Measurements from ENCODE around the gene ZNF550.

Gene ZNF550

DNA sequence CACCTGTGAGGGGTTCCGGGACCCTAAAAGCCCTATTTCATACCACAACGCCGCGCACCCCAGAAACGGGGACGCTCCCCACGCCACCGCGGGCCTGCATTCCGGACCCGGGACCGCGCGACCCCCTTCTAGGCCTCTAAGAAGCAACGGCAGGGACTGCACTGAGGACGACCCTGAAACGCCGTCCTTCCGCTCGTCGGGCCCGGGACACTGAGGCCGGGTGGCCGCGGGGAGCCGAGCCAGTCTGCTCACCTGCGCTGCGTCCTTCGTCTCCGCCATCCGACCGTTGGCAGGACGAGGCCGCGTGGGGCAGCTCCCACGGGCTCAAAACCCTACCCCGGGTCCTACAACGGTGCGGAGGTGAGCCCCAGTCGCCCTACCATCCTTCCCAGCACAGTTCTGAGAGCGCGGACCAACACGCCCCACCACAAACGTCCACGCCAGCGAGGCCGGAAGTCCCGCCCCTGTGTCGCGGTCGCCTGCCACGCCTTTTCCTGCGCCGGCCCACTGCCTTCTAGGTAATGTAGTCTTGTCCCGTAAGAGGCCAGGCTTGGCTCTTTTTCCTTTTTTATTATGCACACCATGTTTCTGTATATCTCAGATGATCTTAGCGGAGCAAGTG, at the start of gene ZNF550:
Gene ZNF550, minus strand, starts transcription at position 460 of the 622 bp plus-strand sequence. Its CDS starts 181 bp downstream, at position 279.
- Histone ChIP-seq H3K9me3 (ENCODE audit: control insufficient read depth, low read length) (no peaks in the 10 kb centered on the region), H3K4me1 (ENCODE audit: control insufficient read depth, insufficient read depth, low read length) (peaks cover 10% of the 10 kb centered on the region), H3K36me3 (ENCODE audit: control insufficient read depth, insufficient read depth, low read length) (peaks cover 9% of the 10 kb centered on the region), H3K9ac (ENCODE audit: low read length) (peak within 1 kb of the TSS; percentile 62), H3K4me3 (ENCODE audit: low read length) (peak within 1 kb of the TSS; percentile 49), H3K27me3 (ENCODE audit: control insufficient read depth, insufficient read depth, low read length) (no peaks in the 10 kb centered on the region)

DNA sequence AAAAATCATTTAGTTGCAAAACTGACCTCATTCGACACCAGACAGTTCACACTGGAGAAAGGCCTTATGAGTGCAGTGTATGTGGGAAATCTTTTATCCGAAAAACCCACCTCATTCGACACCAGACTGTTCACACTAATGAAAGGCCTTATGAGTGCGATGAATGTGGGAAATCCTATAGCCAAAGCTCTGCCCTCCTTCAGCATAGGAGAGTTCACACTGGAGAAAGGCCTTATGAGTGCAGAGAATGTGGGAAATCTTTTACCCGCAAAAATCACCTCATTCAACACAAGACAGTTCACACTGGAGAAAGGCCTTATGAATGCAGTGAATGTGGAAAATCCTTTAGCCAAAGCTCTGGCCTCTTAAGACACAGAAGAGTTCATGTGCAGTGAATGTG, 47.3 kb upstream of the ZNF550 start:
- Histone ChIP-seq H3K4me3 (ENCODE audit: low read length) (no peak overlapping the region), H3K36me3 (ENCODE audit: control insufficient read depth, insufficient read depth, low read length) (no peaks in the 10 kb centered on the region), H3K9ac (ENCODE audit: low read length) (no peak overlapping the region), H3K9me3 (ENCODE audit: control insufficient read depth, low read length) (no peaks in the 10 kb centered on the region), H3K4me1 (ENCODE audit: control insufficient read depth, insufficient read depth, low read length) (no peaks in the 10 kb centered on the region), H3K27me3 (ENCODE audit: control insufficient read depth, insufficient read depth, low read length) (no peaks in the 10 kb centered on the region)

DNA sequence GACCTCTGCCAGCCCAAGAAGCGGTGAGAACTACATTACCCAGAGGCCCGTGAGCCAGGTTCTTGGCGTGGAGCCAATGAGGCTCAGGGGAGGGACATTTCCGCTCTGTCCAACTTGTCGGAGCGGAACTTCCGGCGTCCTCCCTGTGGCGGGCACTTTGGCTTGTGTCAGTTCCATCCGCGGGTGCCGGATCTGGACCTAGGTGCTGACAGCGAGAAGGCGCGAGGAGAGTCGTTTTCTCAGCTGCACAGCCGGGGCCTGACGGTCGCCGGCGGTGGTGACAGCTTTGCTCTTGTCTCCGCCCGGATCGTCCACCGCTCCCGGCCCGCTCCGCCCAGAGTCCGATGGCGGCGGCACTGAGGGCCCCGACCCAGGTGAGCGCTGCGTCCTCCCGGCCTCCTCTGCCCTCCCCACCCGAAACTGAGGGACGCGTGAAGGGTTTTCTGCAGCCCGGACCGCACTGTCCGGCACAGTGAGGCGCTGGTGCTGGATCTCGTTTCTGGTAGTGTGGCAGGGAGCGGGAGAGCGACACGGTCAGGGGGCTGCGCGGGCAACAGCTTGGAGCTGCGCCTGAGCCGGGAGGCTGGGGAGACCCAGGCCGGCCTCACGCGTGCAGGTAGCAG, 40.2 kb upstream of the ZNF550 start, which contains the start of gene ZNF530:
Gene ZNF530, plus strand, starts transcription at position 125 of the 623 bp plus-strand sequence. CDS start 4,461 bp downstream, outside the sequence.
- Histone ChIP-seq H3K9ac (ENCODE audit: low read length) (peak within 1 kb of the TSS; percentile 60), H3K9me3 (ENCODE audit: control insufficient read depth, low read length) (no peaks in the 10 kb centered on the region), H3K27me3 (ENCODE audit: control insufficient read depth, insufficient read depth, low read length) (no peaks in the 10 kb centered on the region), H3K4me1 (ENCODE audit: control insufficient read depth, insufficient read depth, low read length) (peaks cover 11% of the 10 kb centered on the region), H3K36me3 (ENCODE audit: control insufficient read depth, insufficient read depth, low read length) (no peaks in the 10 kb centered on the region), H3K4me3 (ENCODE audit: low read length) (peak within 1 kb of the TSS; percentile 20)

DNA sequence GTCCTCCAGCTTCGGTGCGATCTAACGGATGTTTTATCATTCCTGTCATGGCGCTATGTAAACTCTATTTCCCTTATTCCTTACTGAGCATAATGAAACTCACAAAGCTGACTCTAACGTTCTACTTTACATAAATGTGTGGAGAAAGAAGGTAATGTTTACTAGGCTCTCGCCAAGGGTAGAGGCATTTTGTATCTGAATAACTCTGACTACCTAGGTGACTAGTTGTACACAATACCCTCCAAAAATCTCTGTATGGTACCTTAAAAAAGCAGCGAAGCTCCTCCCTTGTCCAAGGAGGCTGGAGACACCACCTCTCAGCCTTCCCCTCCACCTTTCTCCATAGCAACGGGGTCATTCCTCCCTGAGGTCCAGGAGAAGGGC, 39.7 kb upstream of the ZNF550 start:
- Histone ChIP-seq H3K4me1 (ENCODE audit: control insufficient read depth, insufficient read depth, low read length) (peaks cover 11% of the 10 kb centered on the region), H3K36me3 (ENCODE audit: control insufficient read depth, insufficient read depth, low read length) (no peaks in the 10 kb centered on the region), H3K9ac (ENCODE audit: low read length) (peak overlapping the region; percentile 60), H3K4me3 (ENCODE audit: low read length) (peak overlapping the region; percentile 20), H3K9me3 (ENCODE audit: control insufficient read depth, low read length) (no peaks in the 10 kb centered on the region), H3K27me3 (ENCODE audit: control insufficient read depth, insufficient read depth, low read length) (no peaks in the 10 kb centered on the region)

DNA sequence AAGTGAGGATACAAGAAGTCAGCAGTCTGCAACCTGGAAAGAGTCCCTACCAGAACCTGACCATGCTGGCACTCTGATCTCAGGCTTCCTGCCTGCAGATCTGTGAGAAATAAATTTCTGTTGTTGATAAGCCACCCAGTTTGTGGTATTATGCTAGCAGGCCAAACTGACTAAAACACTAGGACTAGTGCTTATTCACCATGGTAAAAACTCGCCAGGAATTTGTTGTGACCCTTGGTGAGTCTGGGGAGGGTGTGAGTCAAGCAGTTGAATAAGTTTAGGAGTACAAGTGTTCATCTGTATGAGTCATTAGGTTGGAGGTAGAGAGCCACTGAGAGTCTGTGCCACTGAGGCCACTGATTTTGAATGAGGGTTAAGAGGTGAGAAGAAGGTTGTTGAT, 27.9 kb upstream of the ZNF550 start:
- H3K27me3 ChIP-seq (ENCODE audit: control insufficient read depth, insufficient read depth, low read length): no peaks in the 10 kb centered on the region
- H3K9me3 ChIP-seq (ENCODE audit: control insufficient read depth, low read length): peaks cover 13% of the 10 kb centered on the region
- no peak overlapping the region for H3K9ac ChIP-seq (ENCODE audit: low read length)
- no peaks in the 10 kb centered on the region for H3K36me3 ChIP-seq (ENCODE audit: control insufficient read depth, insufficient read depth, low read length)
- H3K4me3 ChIP-seq (ENCODE audit: low read length): no peak overlapping the region
- H3K4me1 ChIP-seq (ENCODE audit: control insufficient read depth, insufficient read depth, low read length): peaks cover 6% of the 10 kb centered on the region

DNA sequence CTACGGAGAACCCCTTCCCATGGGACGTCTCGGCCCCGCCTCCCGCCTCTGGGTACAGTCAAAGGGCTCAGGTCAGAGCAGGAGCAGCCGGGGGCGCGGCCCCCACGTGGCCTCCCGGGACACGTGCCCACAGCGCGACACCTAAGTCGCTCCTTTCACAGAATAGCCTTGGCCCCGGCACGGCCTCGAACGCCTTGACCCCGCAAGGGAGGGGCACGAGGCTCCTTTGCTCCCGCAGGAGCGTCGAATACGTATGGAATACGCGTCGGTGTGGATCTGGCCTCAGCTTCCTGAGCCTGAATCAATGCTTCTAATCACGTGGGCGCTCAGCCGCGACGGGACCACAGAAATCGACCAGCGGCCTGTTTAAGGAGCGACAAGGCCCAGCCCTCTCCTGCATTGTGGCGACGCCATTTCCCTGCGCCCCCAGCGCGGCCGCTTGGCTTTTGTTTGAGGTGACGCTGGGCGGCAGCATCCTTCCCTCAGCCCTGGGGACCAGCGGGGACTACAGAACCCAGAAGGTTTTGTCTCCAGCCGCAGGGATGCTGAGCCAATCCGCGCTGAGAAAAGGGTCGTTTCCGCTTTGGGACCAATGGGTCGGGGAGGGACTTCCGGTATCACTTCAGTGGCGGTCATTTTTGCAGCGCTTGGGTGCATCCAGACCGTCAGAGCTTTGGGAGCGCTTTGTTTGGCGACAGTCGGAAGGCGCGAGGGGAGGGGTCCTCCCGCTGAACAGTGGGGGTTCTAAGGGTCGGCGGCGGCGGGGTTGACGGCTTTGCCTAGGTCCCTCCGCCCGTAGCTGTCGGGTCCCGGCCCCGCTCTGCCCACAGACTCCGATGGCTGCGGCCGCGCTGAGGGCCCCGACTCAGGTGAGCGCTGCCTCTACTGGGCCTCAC, 24.1 kb upstream of the ZNF550 start, which contains the start of gene ZIK1:
Gene ZIK1, plus strand, starts transcription at position 625 of the 896 bp plus-strand sequence. Its CDS starts 212 bp downstream, at position 837.
- Histone ChIP-seq H3K4me3 (ENCODE audit: low read length) (peak within 1 kb of the TSS; percentile 40), H3K9ac (ENCODE audit: low read length) (peak within 1 kb of the TSS; percentile 42), H3K36me3 (ENCODE audit: control insufficient read depth, insufficient read depth, low read length) (no peaks in the 10 kb centered on the region), H3K27me3 (ENCODE audit: control insufficient read depth, insufficient read depth, low read length) (no peaks in the 10 kb centered on the region), H3K4me1 (ENCODE audit: control insufficient read depth, insufficient read depth, low read length) (peaks cover 6% of the 10 kb centered on the region), H3K9me3 (ENCODE audit: control insufficient read depth, low read length) (no peaks in the 10 kb centered on the region)

DNA sequence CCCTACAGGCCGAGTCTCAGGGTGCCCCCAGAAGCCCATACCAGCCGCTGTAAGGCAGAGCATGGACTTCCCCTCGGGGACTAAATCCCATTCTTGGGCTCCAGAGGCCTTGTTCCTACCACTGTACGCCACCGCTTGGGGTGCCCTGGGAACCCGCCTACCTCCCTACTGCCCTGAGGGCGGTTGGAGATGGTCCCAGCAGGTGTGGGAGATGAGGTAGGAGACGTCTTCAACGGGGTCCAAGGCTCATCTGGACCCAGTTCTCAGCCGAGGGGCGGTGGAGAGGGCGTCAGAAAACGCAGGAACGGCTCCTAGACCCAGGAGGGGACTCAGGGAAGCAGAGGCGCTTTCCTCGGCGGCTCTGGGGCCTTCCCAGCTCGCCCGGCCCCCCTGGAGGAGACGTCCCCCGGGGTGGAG, 23.4 kb upstream of the ZNF550 start:
- Histone ChIP-seq H3K4me1 (ENCODE audit: control insufficient read depth, insufficient read depth, low read length) (peaks cover 7% of the 10 kb centered on the region), H3K9me3 (ENCODE audit: control insufficient read depth, low read length) (no peaks in the 10 kb centered on the region), H3K4me3 (ENCODE audit: low read length) (peak overlapping the region; percentile 40), H3K27me3 (ENCODE audit: control insufficient read depth, insufficient read depth, low read length) (no peaks in the 10 kb centered on the region), H3K9ac (ENCODE audit: low read length) (no peak overlapping the region), H3K36me3 (ENCODE audit: control insufficient read depth, insufficient read depth, low read length) (no peaks in the 10 kb centered on the region)

DNA sequence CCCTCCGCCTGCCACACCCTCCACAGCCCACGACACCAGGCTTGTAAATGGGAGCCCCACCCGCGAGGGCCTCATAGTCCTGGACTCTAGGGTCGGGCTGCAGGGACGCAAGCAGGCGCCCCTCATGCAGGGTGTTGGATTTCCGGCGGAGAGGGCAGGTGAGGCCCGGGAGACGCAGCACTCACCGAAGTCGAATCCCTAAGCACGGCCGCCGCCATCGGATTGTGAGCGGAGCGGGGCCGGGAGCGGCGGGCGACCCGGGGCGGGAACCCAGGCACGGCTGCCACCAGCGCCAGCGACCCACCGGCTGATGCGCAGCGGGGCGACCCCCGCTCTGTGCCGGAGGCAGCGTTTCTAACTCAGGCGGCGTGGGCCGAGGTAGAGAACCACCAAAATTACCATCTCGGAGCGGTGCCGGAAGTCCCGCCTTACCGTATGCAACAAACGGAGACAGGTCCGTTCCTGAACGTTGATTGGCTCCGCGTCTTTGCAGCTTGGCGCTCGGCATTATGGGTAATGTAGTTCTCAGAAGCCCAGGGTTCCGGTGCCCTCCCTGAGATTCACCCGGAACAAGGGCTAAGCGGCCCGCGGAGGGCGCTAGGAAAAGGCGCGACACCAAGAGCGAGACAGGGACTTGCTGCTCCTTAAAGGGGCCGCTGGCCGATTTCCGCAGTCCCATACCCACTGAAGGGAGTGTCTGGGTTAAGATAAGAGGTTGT, 19.0 kb upstream of the ZNF550 start, which contains the start of gene ZNF416:
Gene ZNF416, minus strand, starts transcription at position 425 of the 719 bp plus-strand sequence. Its CDS starts 207 bp downstream, at position 218.
- H3K9ac ChIP-seq (ENCODE audit: low read length): peak within 1 kb of the TSS; percentile 82
- H3K27me3 ChIP-seq (ENCODE audit: control insufficient read depth, insufficient read depth, low read length): no peaks in the 10 kb centered on the region
- no peaks in the 10 kb centered on the region for H3K36me3 ChIP-seq (ENCODE audit: control insufficient read depth, insufficient read depth, low read length)
- H3K4me1 ChIP-seq (ENCODE audit: control insufficient read depth, insufficient read depth, low read length): peaks cover 13% of the 10 kb centered on the region
- H3K9me3 ChIP-seq (ENCODE audit: control insufficient read depth, low read length): peaks cover 23% of the 10 kb centered on the region
- H3K4me3 ChIP-seq (ENCODE audit: low read length): peak within 1 kb of the TSS; percentile 73

DNA sequence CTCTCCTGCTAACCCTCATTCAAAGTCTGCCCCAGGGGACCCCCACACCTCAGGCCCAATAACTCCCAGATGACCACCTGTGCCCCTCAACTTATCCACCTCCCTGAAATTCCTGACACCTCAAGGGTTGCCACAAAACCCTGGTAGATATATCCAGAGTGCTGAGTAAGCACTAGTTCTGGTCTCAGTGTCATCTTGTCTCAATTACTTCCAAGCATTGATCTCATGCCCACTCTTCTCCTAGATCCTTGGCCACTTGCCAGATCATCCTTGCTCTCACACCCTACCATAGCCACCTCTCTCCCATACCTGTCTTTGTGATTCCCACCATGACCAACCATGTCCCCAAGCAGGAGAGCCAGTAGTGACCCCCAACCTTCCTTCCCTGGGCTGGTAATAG, 17.0 kb upstream of the ZNF550 start:
- peaks cover 9% of the 10 kb centered on the region for H3K4me1 ChIP-seq (ENCODE audit: control insufficient read depth, insufficient read depth, low read length)
- H3K36me3 ChIP-seq (ENCODE audit: control insufficient read depth, insufficient read depth, low read length): peaks cover 13% of the 10 kb centered on the region
- H3K9ac ChIP-seq (ENCODE audit: low read length): no peak overlapping the region
- peaks cover 42% of the 10 kb centered on the region for H3K9me3 ChIP-seq (ENCODE audit: control insufficient read depth, low read length)
- no peak overlapping the region for H3K4me3 ChIP-seq (ENCODE audit: low read length)
- H3K27me3 ChIP-seq (ENCODE audit: control insufficient read depth, insufficient read depth, low read length): no peaks in the 10 kb centered on the region

DNA sequence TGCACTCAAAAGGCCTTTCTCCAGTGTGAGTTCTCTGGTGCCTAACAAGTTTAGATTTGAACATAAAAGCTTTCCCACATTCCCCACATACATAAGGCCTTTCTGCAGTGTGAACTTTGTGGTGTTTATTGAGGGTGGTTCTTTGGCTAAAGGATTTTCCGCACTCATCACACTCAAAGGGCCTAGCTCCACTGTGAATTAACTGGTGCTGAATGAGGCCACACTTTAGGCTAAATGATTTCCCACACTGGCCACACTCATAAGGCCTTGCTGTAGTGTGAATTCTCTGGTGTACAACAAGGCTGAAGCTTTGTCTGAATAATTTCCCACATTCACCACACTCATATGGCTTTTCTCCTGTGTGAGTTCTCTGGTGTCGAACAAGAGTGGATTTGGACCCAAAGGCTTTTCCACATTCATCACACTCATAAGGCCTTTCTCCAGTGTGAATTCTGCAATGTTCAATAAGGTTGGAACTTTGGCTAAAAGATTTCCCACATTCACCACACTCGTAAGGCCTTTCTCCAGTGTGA, 12.8 kb upstream of the ZNF550 start:
- Histone ChIP-seq H3K4me1 (ENCODE audit: control insufficient read depth, insufficient read depth, low read length) (peaks cover under 1% of the 10 kb centered on the region), H3K27me3 (ENCODE audit: control insufficient read depth, insufficient read depth, low read length) (no peaks in the 10 kb centered on the region), H3K36me3 (ENCODE audit: control insufficient read depth, insufficient read depth, low read length) (peaks cover 14% of the 10 kb centered on the region), H3K9me3 (ENCODE audit: control insufficient read depth, low read length) (peaks cover 54% of the 10 kb centered on the region), H3K4me3 (ENCODE audit: low read length) (peak overlapping the region; percentile 12), H3K9ac (ENCODE audit: low read length) (no peak overlapping the region)

DNA sequence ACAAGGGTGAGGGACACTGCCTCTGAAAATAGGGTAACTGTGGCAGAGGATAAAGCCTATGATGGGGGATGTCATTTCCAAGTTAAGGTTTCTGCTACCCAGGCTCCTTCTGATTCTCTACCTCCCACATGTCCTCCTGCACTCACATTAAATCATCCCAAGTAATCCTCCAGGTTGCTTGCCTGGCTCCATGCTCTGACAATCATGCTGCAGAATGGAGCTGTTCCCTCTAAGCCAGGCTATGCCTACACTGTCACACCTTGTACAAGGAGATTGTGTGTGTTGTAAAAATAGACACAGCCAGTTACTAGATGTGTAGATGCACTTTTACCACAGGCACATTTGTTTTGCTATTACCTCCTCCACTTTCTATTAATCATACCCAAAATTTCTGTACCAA, 11.0 kb upstream of the ZNF550 start:
- Histone ChIP-seq H3K4me1 (ENCODE audit: control insufficient read depth, insufficient read depth, low read length) (no peaks in the 10 kb centered on the region), H3K9me3 (ENCODE audit: control insufficient read depth, low read length) (peaks cover 59% of the 10 kb centered on the region), H3K4me3 (ENCODE audit: low read length) (no peak overlapping the region), H3K36me3 (ENCODE audit: control insufficient read depth, insufficient read depth, low read length) (peaks cover 14% of the 10 kb centered on the region), H3K9ac (ENCODE audit: low read length) (no peak overlapping the region), H3K27me3 (ENCODE audit: control insufficient read depth, insufficient read depth, low read length) (no peaks in the 10 kb centered on the region)

Data from mucosa of stomach (tissue), 1 donor.